K562 (cell line): ENCODE measurements around the gene MYO1H. TPM values are rescaled to one million over a fixed set of nuclear protein-coding genes. Genes with fewer than 3 reads are reported as not detected.

ENCODE experiments used
- ATAC-seq: fragments of 200-7000 bp; cut with Tn5 transposase; 3 replicates; pipeline ENCODE4 v1.9.1; 2020; ENCODE audit warnings: moderate library complexity
- BruUV-seq: library from RNA; stranded (reverse); fragments of 400-500 nt; replicated peaks from 2 replicates; lab custom pipeline; 2021; lab: Mats Ljungman, UMichigan
- CTCF ChIA-PET: fragments of 300-600 bp; formaldehyde crosslinking; extraction: SDS; loops from one replicate; lab custom pipeline; 2021; ENCODE audit warnings: low intra/inter-chr PET ratio; lab: Yijun Ruan, JAX
- POLR2A ChIA-PET: fragments of 300-600, 350-650 bp; sonication (Branson Sonifier 250); formaldehyde crosslinking; extraction: SDS; loops from one replicate; lab custom pipeline; 2021; ENCODE audit warnings: antibody characterized with exemption, inconsistent platforms; lab: Yijun Ruan, JAX
- DNase-seq, 4 experiments: peaks; one replicate each; pipeline versions ENCODE4 v3.0.0 to v3.0.0-alpha.2; 2011 to 2018; ENCODE audit warnings: low spot score in 3 of 4, mixed read lengths in 3 of 4; ENCODE audit errors: extremely low read depth in 1 of 4
- FAIRE-seq: peaks from 2 replicates; lab custom pipeline; 2011; peaks lifted over from hg19 to GRCh38; lab: Jason Lieb, UNC
- H2AFZ ChIP-seq: 2 replicates; pipeline ENCODE4 v1.6.0; 2011; ENCODE audit warnings: low read depth, low read length, control low read depth, inconsistent platforms
- H3K27ac ChIP-seq: fragments of 200-600 bp; 3 replicates; pipeline ENCODE4 v1.8.0; 2011; ENCODE audit warnings: low read depth, mild to moderate bottlenecking, control low read depth, inconsistent platforms, low read length, moderate library complexity, mixed read lengths; ENCODE audit errors: extremely low read depth
- H3K27me3 ChIP-seq, 2 experiments: fragments of 300-600 bp in 1 of 2; 2 replicates in 1 of 2; 3 replicates in 1 of 2; pipeline versions ENCODE4 v1.6.0 to v1.8.0; 2011; ENCODE audit warnings: inconsistent platforms in 2 of 2, low read length in 2 of 2, mild to moderate bottlenecking in 1 of 2, mixed read lengths in 1 of 2, moderate library complexity in 1 of 2; ENCODE audit not compliant: control insufficient read depth in 2 of 2, insufficient read depth in 2 of 2
- H3K36me3 ChIP-seq: fragments of 300-600 bp; 3 replicates; pipeline ENCODE4 v1.8.0; 2011; ENCODE audit warnings: mild to moderate bottlenecking, low read length, inconsistent platforms; ENCODE audit not compliant: control insufficient read depth, insufficient read depth
- H3K4me1 ChIP-seq, 2 experiments: fragments of 200-600 bp in 1 of 2; replicated peaks in 1 of 2; 2 replicates in 1 of 2; 3 replicates in 1 of 2; pipeline versions ENCODE4 v1.5.1 to v1.8.0; 2011; ENCODE audit warnings: inconsistent platforms in 2 of 2, low read length in 2 of 2, mild to moderate bottlenecking in 1 of 2, mixed read lengths in 1 of 2, moderate library complexity in 1 of 2; ENCODE audit not compliant: control insufficient read depth in 2 of 2, insufficient read depth in 2 of 2
- H3K4me2 ChIP-seq: 2 replicates; pipeline ENCODE4 v1.6.1; 2011; ENCODE audit warnings: low read length, control low read depth, inconsistent platforms, mixed read lengths; ENCODE audit not compliant: insufficient read depth
- H3K4me3 ChIP-seq: fragments of 200-600 bp; sonication (generic), shearing (Covaris generic); 2 replicates; pipeline ENCODE4 v1.5.1; 2016; ENCODE audit warnings: control low read depth, inconsistent platforms
- H3K79me2 ChIP-seq: fragments of 200-600 bp; 3 replicates; pipeline ENCODE4 v1.8.0; 2011; ENCODE audit warnings: low read length, inconsistent platforms; ENCODE audit not compliant: control insufficient read depth, insufficient read depth
- H3K9ac ChIP-seq, 2 experiments: 2 replicates each; pipeline versions ENCODE4 v1.6.0 to v1.6.1; 2011; ENCODE audit warnings: low read depth in 2 of 2, low read length in 2 of 2, control low read depth in 1 of 2, inconsistent platforms in 1 of 2, mild to moderate bottlenecking in 1 of 2, mixed read lengths in 1 of 2; ENCODE audit not compliant: insufficient read depth in 1 of 2
- H3K9me1 ChIP-seq: one replicate; pipeline ENCODE4 v1.6.0; 2011; ENCODE audit warnings: inconsistent platforms, mild to moderate bottlenecking, low read length, moderate library complexity; ENCODE audit not compliant: control insufficient read depth, insufficient read depth
- H3K9me3 ChIP-seq: replicated peaks from 2 replicates; pipeline ENCODE4 v1.5.1; 2011; ENCODE audit warnings: low read depth, low read length, inconsistent platforms; ENCODE audit not compliant: control insufficient read depth, insufficient read depth
- H4K20me1 ChIP-seq: replicated peaks from 2 replicates; pipeline ENCODE4 v1.6.1; 2011; ENCODE audit warnings: low read length, inconsistent platforms, mixed read lengths; ENCODE audit not compliant: control insufficient read depth, insufficient read depth
- ARID4B ChIP-seq: sonication (generic); formaldehyde crosslinking; IDR thresholded peaks from 2 replicates; pipeline ENCODE4 v1.8.0; 2022; ENCODE audit warnings: mild to moderate bottlenecking, missing genetic modification reagents
- ZFP36 ChIP-seq: fragments of 150-350 bp; IDR thresholded peaks from 2 replicates; pipeline ENCODE4 v1.6.1; 2018; ENCODE audit warnings: low read length, low read depth; ENCODE audit not compliant: partially characterized antibody
- WGBS: fragments of 100-300 bp; shearing (Covaris generic); methylation state at CpG from one replicate; pipeline ENCODE4 v1.1.6; 2016; ENCODE audit warnings: low coverage, mixed read lengths; ENCODE audit not compliant: insufficient coverage; ENCODE audit errors: missing lambda C conversion rate; 5-methylcytosine and 5-hydroxymethylcytosine counted together
- in situ Hi-C: fragments of 300-500 bp; cut with MboI; formaldehyde crosslinking; loops from 4 replicates; pipeline ENCODE4 v1.15.0; 2018; ENCODE audit warnings: inconsistent platforms, mixed read lengths
- intact Hi-C: fragments of 100-400 bp; cut with micrococcal nuclease; formaldehyde crosslinking; loops from 2 replicates; pipeline ENCODE4 v1.14.2; 2022
- polyA plus RNA-seq, 8 experiments: library from polyadenylated mRNA; depleted of rRNA in 4 of 8; stranded (reverse) in 5 of 8; unstranded in 3 of 8; fragments of >200 nt; fragmentation: Nextera tagmentation in 2 of 8; fragmentation: Illumina TruSeq in 1 of 8; extraction: Ambion mirVana in 2 of 8; extraction: Trizol in 1 of 8; gene quantifications; 2 replicates each; pipeline versions ENCODE4 v1.2.1 to v1.2.3, GENCODE V29; 2011 to 2014; ENCODE audit warnings: inconsistent platforms in 1 of 8, missing spikeins in 1 of 8
- total RNA-seq, 7 experiments: library from RNA; depleted of rRNA in 6 of 7; stranded (reverse); fragments of >200 nt in 6 of 7; fragmentation: Illumina TruSeq in 2 of 7; extraction: Trizol in 2 of 7; gene quantifications; 2 replicates each; pipeline versions ENCODE4 v1.2.1 to v1.2.3, GENCODE V29; 2011 to 2021; ENCODE audit warnings: low replicate concordance in 1 of 7

The MYO1H gene
- total and polyA plus RNA-seq, 9 of the 15 experiments (the other 6 are each of a cell fraction or from before 2014, with no cell fraction given), result not detected

- Histone ChIP-seq H3K27ac (no peak overlapping the region), H3K9me3 (no peaks in the 10 kb centered on the region), H3K9me1 (no peaks in the 10 kb centered on the region), H3K9ac (no peak overlapping the region), H3K27me3 (no peaks in the 10 kb centered on the region), H3K4me1 (no peaks in the 10 kb centered on the region), H4K20me1 (no peaks in the 10 kb centered on the region), H3K36me3 (peaks cover 89% of the 10 kb centered on the region), H3K4me2 (no peak overlapping the region), H3K79me2 (no peaks in the 10 kb centered on the region), H3K4me3 (no peak overlapping the region), H2AFZ (no peak overlapping the region)
- no peak for DNase-seq
- 69% methylated on average over 7 of the region's 7 CpGs for WGBS
- CTCF ChIA-PET, result no interaction called here
- TF ChIP-seq ZFP36 (peak; percentile 13), ARID4B (no peak)
- intact Hi-C loops, result no loop called here
- no peak for ATAC-seq
- in situ Hi-C loops, result no loop called here
- POLR2A ChIA-PET, result no interaction called here
- BruUV-seq, result no TSS peak
- no peak for FAIRE-seq
Observed at GRCh38 chr12:109488051-109488665, 140.5 kb downstream of the MYO1H start.
